HUES64 (cell line): Measurements from ENCODE around the gene SH3TC1.

Experiments
- H3K27ac ChIP-seq: 2 replicates; pipeline ENCODE4 v1.7.0; 2013; ENCODE audit warnings: low read depth, low read length, inconsistent platforms
- H3K27me3 ChIP-seq: 2 replicates; pipeline ENCODE4 v1.6.1; 2013; ENCODE audit warnings: mild to moderate bottlenecking, low read length; ENCODE audit not compliant: insufficient read depth
- H3K36me3 ChIP-seq: 2 replicates; pipeline ENCODE4 v1.6.1; 2013; ENCODE audit warnings: mild to moderate bottlenecking, low read length; ENCODE audit not compliant: insufficient read depth
- H3K4me1 ChIP-seq: 2 replicates; pipeline ENCODE4 v1.6.1; 2013; ENCODE audit warnings: mild to moderate bottlenecking, low read length, moderate library complexity; ENCODE audit not compliant: insufficient read depth
- H3K4me3 ChIP-seq: 2 replicates; pipeline ENCODE4 v1.5.1; 2013; ENCODE audit warnings: mild to moderate bottlenecking, low read length, moderate library complexity
- H3K9ac ChIP-seq: 2 replicates; pipeline ENCODE4 v1.6.1; 2013; ENCODE audit warnings: mild to moderate bottlenecking, low read depth, low read length
- H3K9me3 ChIP-seq: 2 replicates; pipeline ENCODE4 v1.6.1; 2013; ENCODE audit warnings: low read depth, low read length; ENCODE audit not compliant: insufficient read depth
- WGBS: fragments of 150-250, 120-280 bp; methylation state at CpG from one replicate; pipeline ENCODE4 v1.1.7; 2013; ENCODE audit warnings: missing lambda C conversion rate; 5-methylcytosine and 5-hydroxymethylcytosine counted together

SH3TC1 gene

GRCh38 chr4:8271821-8272220 is 72.7 kb downstream of the SH3TC1 start:
- Histone ChIP-seq H3K9ac (no peak overlapping the region), H3K36me3 (no peaks in the 10 kb centered on the region), H3K4me1 (no peaks in the 10 kb centered on the region), H3K27me3 (peaks cover 43% of the 10 kb centered on the region), H3K9me3 (no peaks in the 10 kb centered on the region), H3K27ac (no peak overlapping the region), H3K4me3 (no peak overlapping the region)
- WGBS = 95% methylated on average over 10 of the region's 10 CpGs

GRCh38 chr4:8272472-8273428 is 73.7 kb downstream of the SH3TC1 start:
- Histone ChIP-seq H3K36me3 (no peaks in the 10 kb centered on the region), H3K9me3 (no peaks in the 10 kb centered on the region), H3K4me3 (no peak overlapping the region), H3K4me1 (no peaks in the 10 kb centered on the region), H3K9ac (no peak overlapping the region), H3K27ac (no peak overlapping the region), H3K27me3 (peaks cover 43% of the 10 kb centered on the region)
- 86% methylated on average over 30 of the region's 30 CpGs for WGBS

GRCh38 chr4:8273450-8273849 is 74.4 kb downstream of the SH3TC1 start:
- no peak overlapping the region for H3K27ac ChIP-seq
- no peak overlapping the region for H3K9ac ChIP-seq
- H3K4me3 ChIP-seq = no peak overlapping the region
- H3K4me1 ChIP-seq = no peaks in the 10 kb centered on the region
- H3K36me3 ChIP-seq = no peaks in the 10 kb centered on the region
- no peaks in the 10 kb centered on the region for H3K9me3 ChIP-seq
- H3K27me3 ChIP-seq = peaks cover 43% of the 10 kb centered on the region
- WGBS = 87% methylated on average over 13 of the region's 13 CpGs

GRCh38 chr4:8274066-8274652 is 75.1 kb downstream of the SH3TC1 start:
- WGBS = 95% methylated on average over 21 of the region's 21 CpGs
- Histone ChIP-seq H3K4me3 (no peak overlapping the region), H3K27me3 (peaks cover 36% of the 10 kb centered on the region)

GRCh38 chr4:8274765-8275547 is 75.9 kb downstream of the SH3TC1 start:
- H3K4me1 ChIP-seq = no peaks in the 10 kb centered on the region
- H3K9me3 ChIP-seq = no peaks in the 10 kb centered on the region
- peaks cover 28% of the 10 kb centered on the region for H3K27me3 ChIP-seq
- no peak overlapping the region for H3K27ac ChIP-seq
- H3K36me3 ChIP-seq = no peaks in the 10 kb centered on the region
- no peak overlapping the region for H3K4me3 ChIP-seq
- WGBS = 86% methylated on average over 19 of the region's 19 CpGs
- no peak overlapping the region for H3K9ac ChIP-seq

More at GRCh38 chr4:8274066-8274652, 75.1 kb downstream of the SH3TC1 start:
- Histone ChIP-seq H3K27ac (no peak overlapping the region), H3K36me3 (no peaks in the 10 kb centered on the region), H3K9me3 (no peaks in the 10 kb centered on the region), H3K4me1 (no peaks in the 10 kb centered on the region), H3K9ac (no peak overlapping the region)

- WGBS = 90% methylated on average over 4 of the region's 4 CpGs
- H3K4me3 ChIP-seq = no peak overlapping the region
- H3K4me1 ChIP-seq = no peaks in the 10 kb centered on the region
- H3K36me3 ChIP-seq = no peaks in the 10 kb centered on the region
- no peaks in the 10 kb centered on the region for H3K9me3 ChIP-seq
- peaks cover 22% of the 10 kb centered on the region for H3K27me3 ChIP-seq
- H3K27ac ChIP-seq = no peak overlapping the region
- H3K9ac ChIP-seq = no peak overlapping the region
Measured at GRCh38 chr4:8275548-8275910, 76.4 kb downstream of the SH3TC1 start.

GRCh38 chr4:8276358-8277240 is 77.5 kb downstream of the SH3TC1 start:
- WGBS = 80% methylated on average over 24 of the region's 24 CpGs
- Histone ChIP-seq H3K9ac (no peak overlapping the region), H3K9me3 (no peaks in the 10 kb centered on the region), H3K4me3 (no peak overlapping the region), H3K36me3 (no peaks in the 10 kb centered on the region), H3K27ac (no peak overlapping the region), H3K4me1 (no peaks in the 10 kb centered on the region), H3K27me3 (peaks cover 12% of the 10 kb centered on the region)

- no peak overlapping the region for H3K9ac ChIP-seq
- no peaks in the 10 kb centered on the region for H3K36me3 ChIP-seq
- no peaks in the 10 kb centered on the region for H3K4me1 ChIP-seq
- H3K27me3 ChIP-seq = peaks cover 4% of the 10 kb centered on the region
- H3K27ac ChIP-seq = no peak overlapping the region
- no peaks in the 10 kb centered on the region for H3K9me3 ChIP-seq
- 87% methylated on average over 11 of the region's 11 CpGs for WGBS
- no peak overlapping the region for H3K4me3 ChIP-seq
Measured at GRCh38 chr4:8277356-8278008, 78.4 kb downstream of the SH3TC1 start.

- Histone ChIP-seq H3K27me3 (no peaks in the 10 kb centered on the region), H3K9me3 (no peaks in the 10 kb centered on the region), H3K4me3 (no peak overlapping the region), H3K27ac (no peak overlapping the region), H3K36me3 (no peaks in the 10 kb centered on the region), H3K9ac (no peak overlapping the region), H3K4me1 (no peaks in the 10 kb centered on the region)
- WGBS = 80% methylated on average over 6 of the region's 6 CpGs
Measured at GRCh38 chr4:8278009-8278395, 78.9 kb downstream of the SH3TC1 start.
